Activated CD4-positive, alpha-beta T cell treated with anti-CD3 and anti-CD28 coated beads for 24 hours (primary cell): ENCODE results near the gene STAT4.

Experiments
- DNase-seq, 2 donors: peaks; one replicate each; pipeline ENCODE4 v3.0.0-alpha.2; 2020; ENCODE audit warnings: low read depth in 2 of 2

Gene STAT4

DNA sequence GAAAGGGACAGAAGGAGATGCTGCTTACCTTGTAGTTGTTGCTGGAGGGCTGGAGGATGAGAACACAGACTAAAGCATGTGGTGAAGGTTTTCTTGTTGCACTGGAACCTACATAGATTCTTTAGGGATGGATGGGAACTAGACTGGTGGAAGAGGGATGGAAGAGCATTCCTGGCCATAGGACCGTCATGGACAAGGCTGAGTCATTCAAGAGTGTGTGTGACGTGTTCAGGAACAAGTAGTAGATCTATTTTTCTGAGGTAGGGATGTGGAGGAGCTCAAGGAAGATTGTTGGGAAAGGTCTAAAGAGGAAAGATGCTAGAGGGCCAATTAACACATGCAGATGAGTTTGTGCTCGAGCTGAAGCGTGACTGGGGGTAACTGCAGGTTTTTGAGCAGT lies 6.6 kb downstream of the STAT4 start:
- no peak for DNase-seq

DNA sequence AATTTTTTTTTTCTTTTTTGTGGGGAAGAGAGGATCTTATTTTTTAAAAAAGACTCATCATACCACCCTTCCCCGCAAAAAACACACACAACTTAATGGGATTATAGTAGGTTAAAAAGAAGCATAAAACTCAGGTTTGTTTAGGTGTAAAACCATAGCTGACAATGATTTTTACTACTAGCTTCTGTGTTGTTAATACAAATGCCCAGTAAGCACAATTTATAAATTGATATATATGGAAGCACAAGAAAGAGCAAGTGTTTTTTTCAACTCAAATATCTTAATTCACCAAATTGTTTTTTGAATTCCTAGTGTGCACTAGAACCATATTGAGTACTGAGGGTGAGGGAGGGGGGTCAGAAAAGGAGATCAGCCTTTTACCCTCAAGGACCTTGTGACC lies 7.0 kb downstream of the STAT4 start:
- DNase-seq, result no peak

DNA sequence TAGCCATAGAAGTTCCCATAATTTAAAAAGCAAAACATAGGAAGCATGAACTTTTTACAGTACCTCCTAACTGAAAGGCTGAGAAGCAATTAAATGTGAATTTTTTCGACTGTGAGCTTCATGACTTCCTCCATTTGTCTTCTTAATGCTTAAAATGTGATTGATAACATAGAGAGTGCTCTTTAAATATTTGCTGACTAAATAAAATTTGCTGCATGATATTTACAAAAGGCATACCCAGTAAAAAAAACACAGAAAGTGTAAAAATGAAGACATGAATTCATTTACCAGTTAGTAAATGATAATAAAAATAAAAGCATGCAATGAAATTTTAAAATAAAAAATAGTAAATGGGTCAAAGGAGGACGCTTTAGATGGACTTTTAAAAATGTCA lies 21.9 kb downstream of the STAT4 start:
- no peak for DNase-seq

DNA sequence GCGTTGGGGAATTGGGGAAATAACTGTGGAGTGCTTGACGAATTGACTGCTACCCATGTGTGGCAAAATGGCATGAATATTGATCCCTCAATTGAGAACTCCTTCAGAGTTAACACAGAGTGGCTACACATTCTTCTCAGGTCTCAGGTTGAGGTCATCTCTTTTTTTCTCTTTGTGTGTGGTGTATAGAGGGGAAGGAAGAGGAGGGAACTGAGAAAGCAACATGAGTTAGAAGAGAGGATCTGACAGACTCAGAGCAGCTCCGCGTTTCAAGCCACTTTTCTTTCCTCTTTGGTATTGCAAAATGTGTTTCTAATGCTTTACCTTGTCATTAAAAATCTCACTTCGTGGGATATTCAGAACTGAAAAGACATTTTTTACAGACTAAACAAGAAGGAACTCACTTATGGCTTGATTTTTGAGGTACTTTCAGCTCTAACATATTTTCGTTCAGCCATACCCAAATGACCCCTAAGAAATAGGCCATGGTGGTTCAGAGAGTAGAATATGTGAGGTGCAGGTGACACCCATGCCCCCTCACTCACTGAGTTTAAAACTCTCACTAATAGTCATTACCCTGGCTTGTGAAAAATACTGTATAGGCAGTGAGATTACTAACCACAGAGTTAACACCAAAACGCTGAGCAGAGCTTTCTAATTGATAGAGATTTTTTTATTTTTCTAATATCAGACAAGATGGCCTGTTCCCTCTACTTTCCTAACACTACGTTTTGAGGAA lies 22.5 kb downstream of the STAT4 start:
- DNase-seq, result no peak

DNA sequence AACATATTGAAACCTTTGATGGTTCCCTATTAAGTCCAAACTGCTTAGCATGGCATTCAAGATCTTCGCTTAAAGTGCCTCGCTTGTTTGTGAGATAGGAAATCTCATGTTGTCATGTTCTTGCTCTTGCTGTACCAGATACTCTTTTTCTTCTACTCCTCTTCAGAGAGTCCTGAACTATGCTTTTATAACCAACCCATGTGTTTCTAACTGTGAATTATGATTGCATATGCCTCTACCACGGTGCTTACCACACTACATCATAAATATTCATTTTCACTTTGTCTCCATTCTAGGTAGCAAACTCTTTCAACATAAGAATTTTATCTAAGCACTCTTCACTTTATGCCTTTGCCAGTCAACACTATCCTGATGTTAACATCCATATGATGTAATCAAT lies 23.6 kb downstream of the STAT4 start:
- no peak for DNase-seq

DNA sequence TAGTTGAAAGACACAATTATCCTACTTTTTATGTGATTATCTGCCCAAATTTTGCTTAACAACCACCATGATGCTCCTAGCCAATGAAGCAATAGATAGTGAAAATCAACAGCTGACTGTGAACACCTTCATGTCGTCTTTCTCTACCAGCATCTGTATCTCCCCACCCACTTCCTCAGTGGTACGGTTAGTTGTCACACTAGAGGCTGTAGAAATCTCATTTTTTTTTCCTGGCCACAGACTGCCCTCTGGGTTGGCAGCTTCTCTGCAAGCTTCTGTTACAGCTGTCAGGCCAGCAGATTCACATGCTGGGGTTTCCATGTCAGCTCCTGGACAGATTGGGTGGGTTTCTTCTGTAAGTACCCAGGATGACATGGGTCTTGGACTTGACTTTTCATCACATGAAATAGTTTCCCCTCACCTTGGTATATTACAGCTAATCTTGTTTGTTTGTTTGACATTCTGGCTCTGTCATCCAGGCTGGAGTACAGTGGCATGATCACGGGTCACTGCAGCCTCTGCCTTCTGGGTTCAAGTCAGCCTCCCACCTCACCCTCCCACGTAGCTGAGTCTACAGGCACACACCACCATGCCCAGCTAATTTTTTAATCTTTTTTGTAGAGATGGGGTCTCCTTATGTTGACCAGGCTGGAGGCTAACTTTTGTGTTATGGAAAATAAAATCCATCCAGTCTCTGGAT lies 24.3 kb downstream of the STAT4 start:
- no peak for DNase-seq

DNA sequence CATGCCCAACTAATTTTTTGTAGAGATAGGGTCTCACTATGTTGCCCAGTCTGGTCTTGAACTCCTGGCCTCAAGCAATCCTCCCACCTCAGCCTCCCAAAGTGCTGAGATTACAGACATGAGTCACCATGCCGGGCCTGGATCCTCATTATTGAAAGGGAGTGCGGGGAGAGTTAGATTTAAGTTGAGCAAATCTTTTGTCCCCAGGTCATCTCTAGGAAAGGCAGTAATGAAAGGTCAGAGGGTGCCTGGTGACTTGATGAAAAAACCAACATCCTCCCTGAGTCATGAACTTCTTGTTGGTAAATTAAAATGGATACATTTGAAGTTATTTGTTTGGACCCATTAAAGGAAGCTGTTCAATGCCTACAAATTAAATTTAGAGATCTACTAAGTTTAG lies 25.1 kb downstream of the STAT4 start:
- DNase-seq, result no peak

DNA sequence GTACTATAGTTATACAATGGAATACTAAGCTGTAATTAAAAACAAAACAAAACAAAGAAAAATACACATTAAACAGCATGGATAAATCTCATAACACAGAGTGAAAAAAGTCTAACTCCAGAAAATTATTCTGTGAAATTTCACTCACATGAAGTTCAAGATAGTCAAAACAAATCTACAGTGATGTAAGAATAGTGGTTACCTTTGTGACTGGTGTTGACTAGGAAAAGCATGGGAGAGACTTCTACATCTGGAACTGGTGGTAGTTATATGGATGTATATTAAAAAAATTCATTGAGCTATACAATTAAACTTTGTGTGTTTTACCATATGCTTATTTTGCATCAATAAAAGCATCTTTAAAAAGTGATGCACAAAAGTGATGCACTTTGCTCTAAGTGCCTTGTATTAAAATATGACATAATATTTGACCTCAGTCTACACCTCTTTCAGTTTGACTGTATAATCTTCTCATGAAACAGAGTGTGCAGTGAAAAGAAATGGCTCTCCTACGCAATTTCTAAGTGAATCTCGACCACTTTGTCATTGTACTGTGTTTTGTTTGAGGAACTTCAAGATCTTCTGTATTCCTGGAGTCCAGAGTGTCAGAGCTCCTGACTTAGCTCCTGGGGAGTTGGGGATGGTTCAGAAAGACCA lies 28.0 kb downstream of the STAT4 start:
- no peak for DNase-seq

DNA sequence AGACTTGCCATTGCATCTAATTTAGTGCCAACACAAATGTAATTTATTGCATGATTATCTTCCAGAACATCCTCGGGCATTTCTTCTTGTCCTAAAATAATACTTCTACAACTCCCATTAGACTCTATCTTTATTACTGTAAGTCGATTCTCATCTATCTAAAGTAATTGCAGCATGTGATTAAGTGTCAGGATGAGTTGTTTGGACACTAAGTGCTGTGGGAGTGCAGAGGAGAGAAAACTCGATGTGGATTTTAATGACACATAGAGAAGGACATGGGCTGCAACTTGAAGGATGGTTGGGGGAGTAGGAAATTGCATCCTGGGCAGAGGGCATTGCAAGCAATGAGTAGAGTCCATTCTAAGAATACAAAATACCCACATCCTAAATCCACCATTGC lies 33.5 kb downstream of the STAT4 start:
- DNase-seq, result no peak

DNA sequence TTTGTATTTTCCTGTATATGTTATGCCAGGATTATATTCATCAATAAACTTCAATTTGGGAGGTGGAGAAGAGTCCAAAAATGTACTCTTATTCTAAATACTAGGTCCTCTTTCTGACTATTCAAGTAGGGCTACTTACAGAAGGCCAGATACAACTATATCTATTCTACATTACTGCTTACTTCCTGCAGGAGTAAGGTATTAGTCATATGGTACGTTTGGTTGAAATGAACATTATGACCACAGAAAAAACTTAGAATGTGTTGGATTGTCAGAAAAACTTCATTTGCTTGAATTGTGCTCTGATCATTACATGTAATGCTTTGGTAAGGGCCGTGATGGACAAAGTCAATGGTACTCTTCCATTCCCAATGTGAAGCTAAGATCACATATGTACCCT lies 35.0 kb downstream of the STAT4 start:
- no peak for DNase-seq

DNA sequence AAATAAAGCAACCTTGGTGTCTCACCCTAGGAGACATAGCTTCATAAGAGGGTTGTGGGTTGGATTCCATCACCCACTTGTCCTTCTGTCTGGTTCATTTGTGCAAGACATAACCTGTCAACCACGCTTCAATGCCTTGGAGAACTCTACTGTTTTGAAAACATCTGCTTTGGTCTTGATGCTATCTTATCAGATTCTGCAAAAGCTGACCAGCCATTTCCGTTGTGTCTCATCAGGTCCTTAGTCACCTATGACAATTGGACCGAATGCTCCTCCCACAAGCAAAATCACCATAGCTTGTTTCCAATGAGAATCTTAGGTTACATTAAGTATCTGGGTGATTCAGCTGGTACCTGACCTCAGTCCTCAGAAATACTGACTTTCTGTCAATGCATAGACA lies 35.4 kb downstream of the STAT4 start:
- peak in 1 of 2 donors; percentile 29 for DNase-seq

DNA sequence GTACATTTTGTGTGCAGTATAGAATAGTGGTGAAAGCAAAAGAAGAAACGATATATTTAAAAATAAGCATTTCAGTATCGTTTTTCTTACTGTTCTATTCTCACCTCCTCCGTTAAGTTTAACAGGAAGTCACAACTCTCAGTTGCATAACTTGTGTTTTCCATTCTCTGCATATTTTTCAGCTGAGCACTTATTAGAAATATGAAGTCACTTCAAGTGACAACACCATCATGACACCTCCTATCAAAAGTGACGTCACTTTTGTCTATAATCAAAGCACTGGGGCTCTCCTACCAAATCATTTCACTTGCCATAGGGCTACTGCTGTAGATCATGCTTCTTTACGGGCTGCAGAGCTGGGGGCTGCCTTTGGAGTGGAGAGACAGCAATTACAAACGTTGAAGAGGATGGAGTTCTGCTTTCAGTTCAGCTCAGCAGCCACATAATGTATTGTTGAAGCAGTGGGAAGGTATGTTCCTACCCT lies 36.3 kb downstream of the STAT4 start:
- no peak for DNase-seq

DNA sequence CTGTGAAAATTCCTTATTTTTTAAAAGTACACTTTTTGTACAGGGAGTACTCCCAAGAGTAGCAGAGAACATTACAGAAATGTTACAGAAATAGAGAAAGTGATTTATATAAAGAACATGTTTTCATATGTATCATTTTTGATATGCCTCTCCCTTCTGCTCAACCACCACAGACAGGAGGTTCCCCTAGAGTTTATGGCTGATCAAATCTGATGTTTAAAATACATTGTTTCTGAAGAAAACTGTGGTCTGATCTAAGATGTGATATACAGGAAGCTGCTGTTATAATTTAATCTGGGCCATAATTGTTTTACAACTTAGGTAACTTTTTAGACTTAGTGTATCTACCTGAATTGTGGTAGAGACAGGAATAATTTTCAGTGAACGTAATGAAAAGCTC lies 37.0 kb downstream of the STAT4 start:
- no peak for DNase-seq

DNA sequence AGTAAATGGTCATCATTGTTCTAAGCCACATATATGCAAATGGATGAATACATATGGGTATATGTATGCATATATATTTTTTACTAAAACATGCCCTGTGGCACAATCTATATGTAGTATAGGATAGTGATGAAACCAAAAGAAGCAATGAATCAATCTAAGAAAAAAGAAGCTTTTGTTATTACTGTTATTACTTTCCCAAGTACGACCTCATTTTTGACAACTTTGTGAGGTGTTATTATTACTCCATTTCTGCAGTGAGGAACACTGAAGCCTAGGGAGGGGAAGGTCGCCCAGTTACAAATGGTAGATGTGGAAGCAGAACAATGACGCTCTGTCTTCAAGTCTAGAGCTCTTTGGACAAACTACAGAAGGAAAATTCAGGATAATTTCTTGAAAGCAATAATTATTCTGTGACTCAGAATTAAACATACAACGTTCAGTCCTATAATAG lies 38.3 kb downstream of the STAT4 start:
- no peak for DNase-seq

DNA sequence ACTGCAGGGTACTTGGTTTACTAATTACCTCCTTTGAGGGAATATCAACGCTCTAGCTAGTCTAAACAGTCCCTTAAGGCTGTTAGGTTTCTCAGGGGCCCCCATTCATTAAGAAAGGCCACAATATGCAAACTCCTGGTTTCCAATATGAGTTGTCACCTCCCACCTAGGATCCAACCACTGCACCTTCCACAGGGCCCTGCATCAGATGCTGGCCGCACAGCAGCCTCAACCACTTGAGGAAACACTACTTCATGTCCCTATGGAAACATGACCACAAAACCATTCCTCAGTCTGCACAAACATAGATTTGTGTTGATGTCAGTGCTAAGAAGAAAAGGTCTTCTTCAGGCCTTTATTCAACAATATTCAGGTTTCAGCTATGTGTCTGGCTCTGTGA lies 40.9 kb downstream of the STAT4 start:
- DNase-seq, result no peak

DNA sequence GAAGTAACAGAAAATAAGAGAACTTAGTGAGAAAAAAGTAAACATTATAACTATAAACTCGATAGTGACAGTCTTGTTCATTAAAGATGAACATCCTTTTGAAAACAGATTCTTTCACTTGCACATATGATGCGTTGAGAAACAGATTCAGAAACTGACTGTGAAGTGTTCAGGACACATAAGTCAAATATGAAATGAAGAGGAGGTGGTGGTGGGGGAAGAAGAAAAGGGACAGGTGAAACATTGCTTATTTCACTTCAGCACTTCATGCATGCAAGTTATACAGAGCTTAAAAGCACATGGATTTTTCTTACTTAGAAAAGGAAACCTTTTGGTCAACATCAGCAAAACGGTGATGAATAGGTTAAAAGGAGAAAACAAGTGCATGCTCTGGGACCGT lies 42.5 kb downstream of the STAT4 start:
- no peak for DNase-seq

DNA sequence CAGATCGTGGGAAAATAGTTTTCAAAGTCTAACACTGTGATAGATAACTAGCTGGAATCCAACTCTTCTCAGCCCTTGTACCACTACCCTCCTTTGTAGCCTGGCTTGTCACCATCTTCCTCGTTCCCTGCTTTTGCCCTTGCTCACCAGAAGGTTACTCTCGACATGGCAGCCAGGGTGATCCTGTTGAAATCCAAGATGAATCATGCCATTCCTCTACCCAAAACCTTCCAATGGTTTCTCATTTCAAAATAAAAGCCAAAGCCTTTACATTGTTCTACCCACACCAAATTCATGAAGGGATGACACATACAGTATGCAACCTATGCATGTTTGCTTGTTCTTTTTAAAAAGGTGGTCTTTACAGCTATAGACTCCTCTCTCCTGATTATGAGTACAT lies 45.7 kb downstream of the STAT4 start:
- DNase-seq, result no peak

DNA sequence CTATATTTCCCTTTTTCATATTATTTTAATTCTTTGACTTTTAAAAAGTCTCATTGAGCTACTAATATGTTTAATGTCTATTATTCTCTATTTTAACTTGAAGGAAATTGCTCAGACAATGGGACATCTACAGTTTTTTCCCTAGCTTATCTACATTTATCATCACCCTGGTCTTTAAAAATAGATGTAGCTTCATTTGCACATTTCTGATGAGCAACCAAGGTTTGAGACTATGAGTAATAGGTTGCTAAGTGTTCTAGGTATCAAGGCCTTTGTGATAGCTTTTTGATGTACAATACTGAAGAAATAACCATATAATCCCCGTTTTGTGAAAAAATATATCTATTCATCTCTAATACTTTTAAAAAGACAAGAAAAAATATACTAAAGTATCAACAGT lies 47.0 kb downstream of the STAT4 start:
- no peak for DNase-seq

DNA sequence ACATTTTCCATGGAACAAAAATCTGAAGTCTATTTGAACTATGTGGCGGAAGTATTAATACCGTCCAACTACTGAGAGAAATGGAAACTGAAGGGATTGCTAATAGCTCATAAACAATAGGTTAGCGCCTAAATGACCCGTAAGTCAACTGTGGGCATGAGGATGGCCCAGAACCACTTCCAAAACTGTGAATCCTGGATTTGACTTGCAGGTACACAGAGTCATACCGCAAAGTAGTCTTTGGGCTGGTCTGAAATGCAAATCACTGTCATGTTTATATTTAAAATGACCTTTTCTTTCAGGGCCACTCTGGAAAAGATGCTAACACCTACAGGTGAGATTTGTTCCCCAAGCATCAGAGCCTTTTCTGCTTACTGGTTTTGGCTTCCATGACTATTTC lies 50.6 kb downstream of the STAT4 start:
- DNase-seq, result no peak

DNA sequence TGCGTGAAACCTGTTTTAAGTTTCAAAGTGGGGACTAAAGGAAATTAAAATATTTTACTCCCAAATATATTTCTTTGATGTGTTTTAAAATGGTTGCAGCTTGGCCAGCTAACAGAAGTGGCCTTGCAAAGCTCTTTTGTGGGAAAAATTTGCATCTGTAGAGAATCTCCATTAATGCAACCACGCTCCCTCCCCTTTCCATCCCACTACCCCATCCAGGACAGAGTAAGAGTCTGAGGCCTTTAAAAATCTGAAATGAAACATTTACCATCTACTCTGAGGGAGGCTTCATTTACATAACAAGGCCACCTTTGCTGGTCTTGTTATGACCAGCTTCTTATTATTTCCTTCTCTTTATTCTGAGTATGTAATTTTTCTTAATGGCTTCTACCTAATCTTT lies 63.5 kb downstream of the STAT4 start:
- DNase-seq, result no peak

DNA sequence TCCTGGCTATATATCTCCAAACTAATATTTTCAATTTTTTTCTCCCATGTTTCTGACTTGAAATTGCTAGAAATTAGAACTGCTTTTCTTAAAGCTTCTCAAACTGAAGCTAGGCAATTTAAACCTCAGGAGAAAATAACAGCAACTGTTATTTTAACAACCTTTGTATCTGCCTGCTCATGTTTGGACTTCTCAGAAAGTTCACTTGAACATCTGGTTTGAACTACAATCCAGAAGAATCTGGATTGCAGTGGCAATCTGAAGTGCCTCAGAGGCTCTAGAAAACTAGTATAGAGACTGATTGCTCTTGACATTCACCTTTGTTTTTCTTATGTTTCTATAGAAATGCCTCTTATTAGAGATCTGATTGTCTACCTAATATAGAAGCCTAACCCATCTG lies 64.1 kb downstream of the STAT4 start:
- DNase-seq, result no peak

DNA sequence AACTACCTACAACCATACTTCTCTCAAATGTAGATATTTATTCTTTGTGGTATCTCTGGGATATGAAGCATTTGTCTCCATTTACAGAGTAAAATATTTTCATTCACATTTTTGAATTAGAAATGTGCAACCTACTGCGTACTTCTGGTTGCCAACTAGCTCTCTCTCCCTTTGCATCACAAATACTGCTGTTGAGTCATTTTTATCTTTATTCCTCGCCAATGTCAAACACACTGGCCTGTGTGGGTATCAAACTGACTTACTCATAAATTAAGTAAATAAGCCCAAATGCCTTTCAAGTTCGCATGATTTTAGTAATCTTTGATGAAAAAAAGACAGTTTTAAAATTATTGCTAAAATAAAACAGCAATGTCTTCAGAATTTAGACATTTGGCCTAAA lies 67.3 kb downstream of the STAT4 start:
- DNase-seq, result no peak

DNA sequence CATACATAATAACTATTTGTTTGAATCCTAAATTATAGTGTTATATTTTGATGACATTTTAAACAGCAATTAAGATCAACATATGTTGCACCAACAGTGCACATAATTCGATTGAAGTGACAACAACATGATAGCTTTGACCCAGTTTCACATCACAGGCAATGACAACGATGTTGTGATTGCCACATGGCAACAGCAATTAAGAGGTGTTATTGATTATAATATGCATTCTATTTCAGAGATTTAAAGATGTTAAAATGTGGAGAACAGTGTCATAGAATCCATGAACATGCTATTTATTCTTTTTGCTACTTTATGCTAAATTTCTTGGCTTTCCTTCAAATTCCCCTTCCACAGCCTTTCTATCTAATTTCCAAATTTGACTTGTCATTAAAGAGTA lies 68.5 kb downstream of the STAT4 start:
- DNase-seq, result no peak
